ENCODE measurements around the gene COA4. TPM values are rescaled to one million over a fixed set of nuclear protein-coding genes. Genes with fewer than 3 reads are reported as not detected.
"Not testable (repeated sequence)": the region's sequence is repeated elsewhere in the genome, so short reads cannot be mapped to it uniquely, and the experiment has no call there.

COA4 gene
- total and polyA plus RNA-seq, 4 donors, result 37.6 to 94.2 (median 76.2) TPM

- Histone ChIP-seq H3K36me3 (ENCODE audit: control insufficient read depth in 4 of 4, insufficient read depth in 3 of 4, low read depth in 1 of 4, low read length in 3 of 4) (peaks cover under 1 to 21% (median 5%) of the 10 kb centered on the region in 4 donors), H3K4me3 (ENCODE audit: low read depth in 1 of 3, low read length in 3 of 3) (no peak overlapping the region), H3K9ac (ENCODE audit: low read depth in 1 of 2, low read length in 2 of 2) (no peak overlapping the region), H3K9me3 (ENCODE audit: control insufficient read depth in 4 of 4, low read length in 3 of 4) (no peaks in the 10 kb centered on the region), H3K27me3 (ENCODE audit: control insufficient read depth in 4 of 4, insufficient read depth in 4 of 4, low read length in 3 of 4) (no peaks in the 10 kb centered on the region), H3K27ac (ENCODE audit: low read depth in 1 of 2, low read length in 2 of 2) (no peak overlapping the region), H3K4me1 (ENCODE audit: control insufficient read depth in 4 of 4, insufficient read depth in 4 of 4, low read length in 3 of 4) (no peaks in the 10 kb centered on the region)
- TF ChIP-seq HNF4G (IDR thresholded peaks at IDR 0.05) (no peak), TAF1 (conservative IDR thresholded peaks at IDR 0.05) (no peak), ZBTB33 (IDR thresholded peaks at IDR 0.05) (no peak), RAD21 (IDR thresholded peaks at IDR 0.05) (no peak), REST (IDR thresholded peaks at IDR 0.05) (no peak), CTCF (IDR thresholded peaks at IDR 0.05; ENCODE audit: low read depth, low read length, missing input control) (no peak), YY1 (IDR thresholded peaks at IDR 0.05) (no peak), RXRA (IDR thresholded peaks at IDR 0.05) (no peak), FOXA1 (IDR thresholded peaks at IDR 0.05) (no peak), ATF3 (IDR thresholded peaks at IDR 0.05) (no peak)
- DNase-seq (ENCODE audit: low spot score), result no peak
- 96% methylated on average over 2 of the region's 2 CpGs for WGBS
Observed at GRCh38 chr11:73883856-73884255, 7.2 kb upstream of the COA4 start.

GRCh38 chr11:73880449-73880848 lies 3.8 kb upstream of the COA4 start:
- not testable (repeated sequence) for H3K27me3 ChIP-seq (ENCODE audit: control insufficient read depth in 4 of 4, insufficient read depth in 4 of 4, low read length in 3 of 4); H3K9ac ChIP-seq (ENCODE audit: low read depth in 1 of 2, low read length in 2 of 2); H3K4me3 ChIP-seq (ENCODE audit: low read depth in 1 of 3, low read length in 3 of 3); H3K27ac ChIP-seq (ENCODE audit: low read depth in 1 of 2, low read length in 2 of 2); H3K9me3 ChIP-seq (ENCODE audit: control insufficient read depth in 4 of 4, low read length in 3 of 4); DNase-seq (ENCODE audit: low spot score)
- Histone ChIP-seq H3K4me1 (ENCODE audit: control insufficient read depth in 4 of 4, insufficient read depth in 4 of 4, low read length in 3 of 4) (peaks cover 0 to 14% (median 9%) of the 10 kb centered on the region in 4 donors), H3K36me3 (ENCODE audit: control insufficient read depth in 4 of 4, insufficient read depth in 3 of 4, low read depth in 1 of 4, low read length in 3 of 4) (peaks cover 0 to 12% (median under 1%) of the 10 kb centered on the region in 4 donors)
- 86% methylated on average over 9 of the region's 10 CpGs for WGBS

- H3K27ac ChIP-seq (ENCODE audit: low read depth in 1 of 2, low read length in 2 of 2), result no peak overlapping the region
- H3K27me3 ChIP-seq (ENCODE audit: control insufficient read depth in 4 of 4, insufficient read depth in 4 of 4, low read length in 3 of 4), result no peaks in the 10 kb centered on the region
- DNase-seq (ENCODE audit: low spot score), result no peak
- no peaks in the 10 kb centered on the region for H3K9me3 ChIP-seq (ENCODE audit: control insufficient read depth in 4 of 4, low read length in 3 of 4)
- H3K4me1 ChIP-seq (ENCODE audit: control insufficient read depth in 4 of 4, insufficient read depth in 4 of 4, low read length in 3 of 4), result peaks cover 2 to 21% (median 12%) of the 10 kb centered on the region in 4 donors
- H3K9ac ChIP-seq (ENCODE audit: low read depth in 1 of 2, low read length in 2 of 2), result no peak overlapping the region
- WGBS, result 89% methylated on average over 1 of the region's 1 CpG
- peaks cover 0 to 9% (median under 1%) of the 10 kb centered on the region in 4 donors for H3K36me3 ChIP-seq (ENCODE audit: control insufficient read depth in 4 of 4, insufficient read depth in 3 of 4, low read depth in 1 of 4, low read length in 3 of 4)
- no peak overlapping the region for H3K4me3 ChIP-seq (ENCODE audit: low read depth in 1 of 3, low read length in 3 of 3)
- TF ChIP-seq NR2F2 (IDR thresholded peaks at IDR 0.05) (no peak), EGR1 (IDR thresholded peaks at IDR 0.05; ENCODE audit: low read depth in 2 of 2) (no peak), JUND (IDR thresholded peaks at IDR 0.05) (no peak), YY1 (IDR thresholded peaks at IDR 0.05) (no peak), TAF1 (conservative IDR thresholded peaks at IDR 0.05) (no peak), CTCF (IDR thresholded peaks at IDR 0.05; ENCODE audit: low read depth, low read length, missing input control) (no peak), REST (IDR thresholded peaks at IDR 0.05) (no peak), FOXA2 (IDR thresholded peaks at IDR 0.05) (no peak), RAD21 (IDR thresholded peaks at IDR 0.05) (no peak)
Observed at GRCh38 chr11:73878771-73879170, 2.1 kb upstream of the COA4 start.
